GM21723 (cell line): ENCODE results near the gene PTPN22.

Source experiments
- ATAC-seq: cut with Tn5 transposase; IDR thresholded peaks from one replicate; pipeline ENCODE4 v1.9.1; 2021; ENCODE audit warnings: mild to moderate bottlenecking, moderate library complexity; ENCODE audit not compliant: unreplicated experiment

Gene PTPN22

GRCh38 chr1:113887402-113888175, 16.1 kb upstream of the PTPN22 start, which contains the start of gene BCL2L15:
BCL2L15 (minus strand) TSS chr1:113887581; CDS start chr1:113887375, 206 bp downstream.
- ATAC-seq, result no peak

- no peak for ATAC-seq
Observed at GRCh38 chr1:113886417-113887401, 15.2 kb upstream of the PTPN22 start.

GRCh38 chr1:113881661-113882060, 10.1 kb upstream of the PTPN22 start:
- ATAC-seq, result no peak

GRCh38 chr1:113879739-113880038, 8.2 kb upstream of the PTPN22 start:
- no peak for ATAC-seq

GRCh38 chr1:113876176-113876575, 4.7 kb upstream of the PTPN22 start:
- ATAC-seq, result no peak

- ATAC-seq, result no peak
Observed at GRCh38 chr1:113875714-113876113, 4.2 kb upstream of the PTPN22 start.

- peak; percentile 37 for ATAC-seq
Observed at GRCh38 chr1:113874012-113874879, 2.7 kb upstream of the PTPN22 start.

- ATAC-seq, result peak; percentile 13
Observed at GRCh38 chr1:113872219-113872935, 865 bp upstream of the PTPN22 start.

GRCh38 chr1:113870778-113871177, 734 bp downstream of the PTPN22 start:
- no peak for ATAC-seq

GRCh38 chr1:113868387-113869083, 3.0 kb downstream of the PTPN22 start:
- no peak for ATAC-seq

- ATAC-seq, result no peak
Observed at GRCh38 chr1:113861641-113862040, 9.9 kb downstream of the PTPN22 start.

- ATAC-seq, result no peak
Observed at GRCh38 chr1:113860891-113861290, 10.6 kb downstream of the PTPN22 start.

- ATAC-seq, result peak; percentile 87
Observed at GRCh38 chr1:113859478-113860175, 11.9 kb downstream of the PTPN22 start.

GRCh38 chr1:113858982-113859381, 12.5 kb downstream of the PTPN22 start:
- no peak for ATAC-seq

GRCh38 chr1:113858418-113858817, 13.1 kb downstream of the PTPN22 start:
- ATAC-seq, result peak; percentile 48

GRCh38 chr1:113857776-113858175, 13.7 kb downstream of the PTPN22 start:
- no peak for ATAC-seq

- ATAC-seq, result no peak
Observed at GRCh38 chr1:113856401-113856790, 15.1 kb downstream of the PTPN22 start.

- ATAC-seq, result no peak
Observed at GRCh38 chr1:113855630-113856400, 15.7 kb downstream of the PTPN22 start.
